SK-N-SH treated with all-trans-retinoic acid at 6 μM for 48 hours (cell line): ENCODE data around the gene FCGBP.

ENCODE experiments used
- ARNTL ChIP-seq: fragments of 450-650 bp; formaldehyde crosslinking; IDR thresholded peaks from 2 replicates; pipeline ENCODE4 v1.5.0; 2020; ENCODE audit warnings: low read depth, mild to moderate bottlenecking, moderate library complexity, borderline replicate concordance
- ESRRG ChIP-seq: fragments of 250-450 bp; sonication (Bioruptor Pico); IDR thresholded peaks from 2 replicates; pipeline ENCODE4 v1.6.1; 2021; ENCODE audit warnings: mild to moderate bottlenecking
- PPARA ChIP-seq: fragments of 250-450 bp; sonication (Bioruptor Pico); IDR thresholded peaks from 2 replicates; pipeline ENCODE4 v1.5.0; 2020; ENCODE audit warnings: mild to moderate bottlenecking, borderline replicate concordance
- SNAI2 ChIP-seq: fragments of 250-450 bp; sonication (Bioruptor Pico); IDR thresholded peaks from 2 replicates; pipeline ENCODE4 v1.5.0; 2020; ENCODE audit warnings: mild to moderate bottlenecking, moderate library complexity
- TCF4 ChIP-seq: fragments of 250-450 bp; sonication (Bioruptor Pico); IDR thresholded peaks from 2 replicates; pipeline ENCODE4 v1.8.0; 2021; ENCODE audit warnings: mild to moderate bottlenecking, moderate library complexity, borderline replicate concordance
- ZC3H10 ChIP-seq: fragments of 250-450 bp; sonication (Bioruptor Pico); IDR thresholded peaks from 2 replicates; pipeline ENCODE4 v1.5.1; 2021; ENCODE audit warnings: mild to moderate bottlenecking, moderate library complexity
- ZFP3 ChIP-seq: fragments of 250-450 bp; sonication (Bioruptor Pico); IDR thresholded peaks from 2 replicates; pipeline ENCODE4 v1.5.0; 2020; ENCODE audit warnings: mild to moderate bottlenecking, moderate library complexity
- ZFP30 ChIP-seq: fragments of 450-650 bp; formaldehyde crosslinking; IDR thresholded peaks from 2 replicates; pipeline ENCODE4 v1.5.0; 2022; ENCODE audit warnings: mild to moderate bottlenecking, moderate library complexity
- TF ChIP-seq, protein P1 (sequence below): fragments of 250-450 bp; sonication (Bioruptor Pico); IDR thresholded peaks from 2 replicates; pipeline ENCODE4 v1.8.0; 2020; ENCODE audit warnings: mild to moderate bottlenecking, moderate library complexity, borderline replicate concordance
- TF ChIP-seq, protein P2 (sequence below): fragments of 250-450 bp; sonication (Bioruptor Pico); IDR thresholded peaks from 2 replicates; pipeline ENCODE4 v1.8.0; 2021; ENCODE audit warnings: low read depth, mild to moderate bottlenecking, moderate library complexity, borderline replicate concordance

DNA sequence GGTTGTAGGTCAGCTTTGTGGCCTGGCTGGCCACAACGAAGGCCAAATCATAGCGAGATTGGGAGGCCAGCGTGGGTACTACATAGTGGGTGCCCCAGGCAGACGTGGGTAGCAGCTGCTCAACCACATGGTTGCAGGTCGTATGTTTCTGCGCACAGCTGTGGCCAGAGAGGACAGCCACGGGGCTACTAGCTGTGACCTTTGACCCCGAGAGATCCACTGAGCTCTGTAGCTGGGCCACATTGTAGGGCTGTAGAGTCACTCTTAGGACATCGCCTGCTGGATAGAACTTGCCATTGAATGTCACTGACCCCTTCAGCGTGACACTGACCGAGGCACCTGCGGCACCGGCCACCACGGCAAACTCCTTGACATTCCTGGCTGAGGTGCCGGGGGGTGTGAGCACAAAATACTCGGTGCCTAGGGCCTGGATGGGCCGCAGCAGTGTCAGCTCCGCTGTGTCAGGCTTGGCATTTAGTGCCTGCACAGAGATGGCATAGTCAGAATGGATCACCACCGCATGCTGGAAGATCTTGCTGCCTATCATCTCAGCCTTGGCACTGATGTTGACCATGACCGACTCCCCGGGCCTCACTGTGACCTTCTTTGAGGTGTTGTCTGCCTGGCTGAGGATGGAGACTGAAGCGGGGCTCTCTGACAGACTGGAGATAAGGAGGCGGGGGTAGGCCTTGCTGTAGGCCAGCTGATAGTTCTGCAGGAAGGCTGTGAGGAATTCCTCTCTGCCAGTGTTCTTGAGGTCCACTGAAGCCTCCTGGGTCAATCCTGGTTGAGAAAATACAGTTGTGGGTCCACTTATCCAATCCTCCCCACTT, 6.7 kb downstream of the FCGBP start:
- TF ChIP-seq SNAI2 (CRISPR knock-in tag) (no peak), ESRRG (CRISPR knock-in tag) (no peak), PPARA (CRISPR knock-in tag) (no peak), ZC3H10 (no peak), ARNTL (CRISPR knock-in tag) (no peak), ZFP3 (CRISPR knock-in tag) (no peak), ZFP30 (no peak), TCF4 (no peak)
- TF ChIP-seq, protein P1, sequence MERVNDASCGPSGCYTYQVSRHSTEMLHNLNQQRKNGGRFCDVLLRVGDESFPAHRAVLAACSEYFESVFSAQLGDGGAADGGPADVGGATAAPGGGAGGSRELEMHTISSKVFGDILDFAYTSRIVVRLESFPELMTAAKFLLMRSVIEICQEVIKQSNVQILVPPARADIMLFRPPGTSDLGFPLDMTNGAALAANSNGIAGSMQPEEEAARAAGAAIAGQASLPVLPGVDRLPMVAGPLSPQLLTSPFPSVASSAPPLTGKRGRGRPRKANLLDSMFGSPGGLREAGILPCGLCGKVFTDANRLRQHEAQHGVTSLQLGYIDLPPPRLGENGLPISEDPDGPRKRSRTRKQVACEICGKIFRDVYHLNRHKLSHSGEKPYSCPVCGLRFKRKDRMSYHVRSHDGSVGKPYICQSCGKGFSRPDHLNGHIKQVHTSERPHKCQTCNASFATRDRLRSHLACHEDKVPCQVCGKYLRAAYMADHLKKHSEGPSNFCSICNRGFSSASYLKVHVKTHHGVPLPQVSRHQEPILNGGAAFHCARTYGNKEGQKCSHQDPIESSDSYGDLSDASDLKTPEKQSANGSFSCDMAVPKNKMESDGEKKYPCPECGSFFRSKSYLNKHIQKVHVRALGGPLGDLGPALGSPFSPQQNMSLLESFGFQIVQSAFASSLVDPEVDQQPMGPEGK (CRISPR knock-in tag) = no peak
- TF ChIP-seq, protein P2, sequence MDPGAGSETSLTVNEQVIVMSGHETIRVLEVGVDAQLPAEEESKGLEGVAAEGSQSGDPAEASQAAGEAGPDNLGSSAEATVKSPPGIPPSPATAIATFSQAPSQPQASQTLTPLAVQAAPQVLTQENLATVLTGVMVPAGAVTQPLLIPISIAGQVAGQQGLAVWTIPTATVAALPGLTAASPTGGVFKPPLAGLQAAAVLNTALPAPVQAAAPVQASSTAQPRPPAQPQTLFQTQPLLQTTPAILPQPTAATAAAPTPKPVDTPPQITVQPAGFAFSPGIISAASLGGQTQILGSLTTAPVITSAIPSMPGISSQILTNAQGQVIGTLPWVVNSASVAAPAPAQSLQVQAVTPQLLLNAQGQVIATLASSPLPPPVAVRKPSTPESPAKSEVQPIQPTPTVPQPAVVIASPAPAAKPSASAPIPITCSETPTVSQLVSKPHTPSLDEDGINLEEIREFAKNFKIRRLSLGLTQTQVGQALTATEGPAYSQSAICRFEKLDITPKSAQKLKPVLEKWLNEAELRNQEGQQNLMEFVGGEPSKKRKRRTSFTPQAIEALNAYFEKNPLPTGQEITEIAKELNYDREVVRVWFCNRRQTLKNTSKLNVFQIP = no peak
